Measurements from ENCODE around the gene FOXRED1. TPM values are rescaled to one million over a fixed set of nuclear protein-coding genes. Genes with fewer than 3 reads are reported as not detected.

Gene FOXRED1
- total RNA-seq, 2 donors from 2014 or later, result 50.7 to 55.8 TPM

- peak overlapping the region; percentile 90 for H3K9ac ChIP-seq (ENCODE audit: extremely low read depth, low read length, poor library complexity, severe bottlenecking)
- Mint-ChIP-seq H3K27me3 (ENCODE audit: insufficient read depth) (peaks cover 3% of the 10 kb centered on the region), H3K4me3 (peak overlapping the region; percentile 95), H3K9me3 (no peaks in the 10 kb centered on the region), H3K4me1 (peaks cover 12% of the 10 kb centered on the region), H3K27ac (peak overlapping the region; percentile 99), H3K36me3 (ENCODE audit: low read depth) (peaks cover 58% of the 10 kb centered on the region)
- H3K27ac ChIP-seq (ENCODE audit: low read depth, low read length), result no peak overlapping the region
- peak overlapping the region; percentile 98 for H3K4me3 ChIP-seq (ENCODE audit: low read length)
- H3K27me3 ChIP-seq (ENCODE audit: control insufficient read depth, insufficient read depth, low read length, poor library complexity, severe bottlenecking), result no peaks in the 10 kb centered on the region
- peaks cover 51% of the 10 kb centered on the region for H3K36me3 ChIP-seq (ENCODE audit: control insufficient read depth, insufficient read depth, low read length)
- H3K9me3 ChIP-seq (ENCODE audit: control insufficient read depth, low read length), result no peaks in the 10 kb centered on the region
- WGBS, 2 experiments (ENCODE audit: insufficient coverage in 1 of 2, insufficient read length in 1 of 2), result 88 to 92% methylated on average over 5 to 6 of the region's 6 CpGs
- TF ChIP-seq, protein P1, sequence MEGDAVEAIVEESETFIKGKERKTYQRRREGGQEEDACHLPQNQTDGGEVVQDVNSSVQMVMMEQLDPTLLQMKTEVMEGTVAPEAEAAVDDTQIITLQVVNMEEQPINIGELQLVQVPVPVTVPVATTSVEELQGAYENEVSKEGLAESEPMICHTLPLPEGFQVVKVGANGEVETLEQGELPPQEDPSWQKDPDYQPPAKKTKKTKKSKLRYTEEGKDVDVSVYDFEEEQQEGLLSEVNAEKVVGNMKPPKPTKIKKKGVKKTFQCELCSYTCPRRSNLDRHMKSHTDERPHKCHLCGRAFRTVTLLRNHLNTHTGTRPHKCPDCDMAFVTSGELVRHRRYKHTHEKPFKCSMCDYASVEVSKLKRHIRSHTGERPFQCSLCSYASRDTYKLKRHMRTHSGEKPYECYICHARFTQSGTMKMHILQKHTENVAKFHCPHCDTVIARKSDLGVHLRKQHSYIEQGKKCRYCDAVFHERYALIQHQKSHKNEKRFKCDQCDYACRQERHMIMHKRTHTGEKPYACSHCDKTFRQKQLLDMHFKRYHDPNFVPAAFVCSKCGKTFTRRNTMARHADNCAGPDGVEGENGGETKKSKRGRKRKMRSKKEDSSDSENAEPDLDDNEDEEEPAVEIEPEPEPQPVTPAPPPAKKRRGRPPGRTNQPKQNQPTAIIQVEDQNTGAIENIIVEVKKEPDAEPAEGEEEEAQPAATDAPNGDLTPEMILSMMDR (conservative IDR thresholded peaks at IDR 0.05), result no peak
- no peak for DNase-seq
- no peaks in the 10 kb centered on the region for H3K4me1 ChIP-seq (ENCODE audit: control insufficient read depth, insufficient read depth, low read length)
Observed at GRCh38 chr11:126267650-126268049, 1.3 kb upstream of the FOXRED1 start.

DNA sequence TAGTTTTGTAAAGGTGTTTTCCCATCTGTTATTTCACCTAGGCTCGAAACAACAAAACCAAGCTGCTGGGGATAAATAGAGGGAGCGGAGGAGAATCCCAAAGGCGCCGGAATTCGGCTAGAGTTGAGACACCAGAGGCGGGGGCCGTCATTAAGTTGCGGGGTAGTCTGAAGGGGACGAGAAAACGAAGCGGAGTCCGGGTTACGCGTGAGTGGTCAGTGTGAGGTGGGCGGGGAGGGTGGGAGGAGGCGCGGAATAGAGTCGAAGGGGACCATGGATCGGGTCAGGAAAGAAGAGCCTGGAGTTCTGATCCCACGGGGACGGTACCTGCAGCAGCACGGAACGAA, 620 bp upstream of the FOXRED1 start:
- no peak for DNase-seq
- peaks cover 59% of the 10 kb centered on the region for H3K36me3 Mint-ChIP-seq (ENCODE audit: low read depth)
- peak overlapping the region; percentile 99 for H3K27ac Mint-ChIP-seq

GRCh38 chr11:126277322-126277721, 8.4 kb downstream of the FOXRED1 start:
- peaks cover 48% of the 10 kb centered on the region for H3K36me3 Mint-ChIP-seq (ENCODE audit: low read depth)
- no peak for DNase-seq
- H3K27me3 ChIP-seq (ENCODE audit: control insufficient read depth, insufficient read depth, low read length, poor library complexity, severe bottlenecking), result peaks cover 4% of the 10 kb centered on the region
- H3K4me1 Mint-ChIP-seq, result peaks cover 5% of the 10 kb centered on the region
- H3K27ac Mint-ChIP-seq, result no peak overlapping the region
- 94 to 96% methylated on average over 11 of the region's 11 CpGs for WGBS, 2 experiments (ENCODE audit: insufficient coverage in 1 of 2, insufficient read length in 1 of 2)
- no peaks in the 10 kb centered on the region for H3K9me3 ChIP-seq (ENCODE audit: control insufficient read depth, low read length)
- H3K27me3 Mint-ChIP-seq (ENCODE audit: insufficient read depth), result peaks cover 1% of the 10 kb centered on the region
- H3K27ac ChIP-seq (ENCODE audit: low read depth, low read length), result no peak overlapping the region
- peaks cover 44% of the 10 kb centered on the region for H3K36me3 ChIP-seq (ENCODE audit: control insufficient read depth, insufficient read depth, low read length)
- no peaks in the 10 kb centered on the region for H3K9me3 Mint-ChIP-seq
- TF ChIP-seq, protein P1 (conservative IDR thresholded peaks at IDR 0.05), result no peak
- no peaks in the 10 kb centered on the region for H3K4me1 ChIP-seq (ENCODE audit: control insufficient read depth, insufficient read depth, low read length)
- H3K4me3 Mint-ChIP-seq, result no peak overlapping the region
- no peak overlapping the region for H3K9ac ChIP-seq (ENCODE audit: extremely low read depth, low read length, poor library complexity, severe bottlenecking)
- no peak overlapping the region for H3K4me3 ChIP-seq (ENCODE audit: low read length)

More for the DNA sequence above, 620 bp upstream of the FOXRED1 start:
- Mint-ChIP-seq H3K4me1 (peaks cover 12% of the 10 kb centered on the region), H3K27me3 (ENCODE audit: insufficient read depth) (peaks cover 3% of the 10 kb centered on the region), H3K4me3 (peak overlapping the region; percentile 95), H3K9me3 (no peaks in the 10 kb centered on the region)
- H3K36me3 ChIP-seq (ENCODE audit: control insufficient read depth, insufficient read depth, low read length), result peaks cover 51% of the 10 kb centered on the region
- H3K27me3 ChIP-seq (ENCODE audit: control insufficient read depth, insufficient read depth, low read length, poor library complexity, severe bottlenecking), result no peaks in the 10 kb centered on the region
- H3K9me3 ChIP-seq (ENCODE audit: control insufficient read depth, low read length), result no peaks in the 10 kb centered on the region
- peak overlapping the region; percentile 98 for H3K4me3 ChIP-seq (ENCODE audit: low read length)
- H3K4me1 ChIP-seq (ENCODE audit: control insufficient read depth, insufficient read depth, low read length), result no peaks in the 10 kb centered on the region
- TF ChIP-seq, protein P1 (conservative IDR thresholded peaks at IDR 0.05), result no peak
- peak overlapping the region; percentile 80 for H3K27ac ChIP-seq (ENCODE audit: low read depth, low read length)
- WGBS, 2 experiments (ENCODE audit: insufficient coverage in 1 of 2, insufficient read length in 1 of 2), result 0 to 4% methylated on average over 11 to 23 of the region's 23 CpGs
- H3K9ac ChIP-seq (ENCODE audit: extremely low read depth, low read length, poor library complexity, severe bottlenecking), result peak overlapping the region; percentile 90

All from endodermal cell (in vitro differentiated cells).